OCI-LY1 (cell line): Measurements from ENCODE around the gene TXNDC2.

Experiments used
- H2AFZ ChIP-seq: fragments of 200-600 bp; sonication (generic), shearing (Covaris generic); 2 replicates; pipeline ENCODE4 v1.6.0; 2014; ENCODE audit warnings: antibody characterized with exemption, mild to moderate bottlenecking, low read length
- H3F3A ChIP-seq: fragments of 200-600 bp; sonication (generic), shearing (Covaris generic); 2 replicates; pipeline ENCODE4 v1.6.0; 2014; ENCODE audit warnings: mild to moderate bottlenecking, antibody characterized with exemption, low read length, moderate library complexity; ENCODE audit not compliant: insufficient read depth
- H3K27ac ChIP-seq: fragments of 200-600 bp; sonication (generic); 2 replicates; pipeline ENCODE4 v1.5.1; 2014; ENCODE audit warnings: low read length, mixed run types, mild to moderate bottlenecking, low read depth; ENCODE audit not compliant: poor library complexity, severe bottlenecking
- H3K27me3 ChIP-seq: fragments of 200-600 bp; sonication (generic); 2 replicates; pipeline ENCODE4 v1.6.0; 2014; ENCODE audit warnings: antibody characterized with exemption, mild to moderate bottlenecking, low read length, moderate library complexity; ENCODE audit not compliant: insufficient read depth
- H3K36me3 ChIP-seq: fragments of 200-600 bp; sonication (generic); 2 replicates; pipeline ENCODE4 v1.6.1; 2014; ENCODE audit warnings: mild to moderate bottlenecking, antibody characterized with exemption, low read length, moderate library complexity, mixed read lengths; ENCODE audit not compliant: insufficient read depth
- H3K4me1 ChIP-seq: fragments of 200-600 bp; sonication (generic); 2 replicates; pipeline ENCODE4 v1.5.1; 2014; ENCODE audit warnings: mild to moderate bottlenecking, low read length, moderate library complexity; ENCODE audit not compliant: insufficient read depth, severe bottlenecking
- H3K4me2 ChIP-seq: fragments of 200-600 bp; sonication (generic), shearing (Covaris generic); 2 replicates; pipeline ENCODE4 v1.6.1; 2014; ENCODE audit warnings: low read length
- H3K4me3 ChIP-seq: fragments of 200-600 bp; sonication (generic); 2 replicates; pipeline ENCODE4 v1.5.1; 2014; ENCODE audit warnings: low read length, low read depth, mild to moderate bottlenecking, mixed read lengths; ENCODE audit not compliant: poor library complexity, severe bottlenecking
- H3K79me2 ChIP-seq: fragments of 200-600 bp; shearing (Covaris generic); 2 replicates; pipeline ENCODE4 v1.6.1; 2016; ENCODE audit warnings: mixed run types, low read length, mixed read lengths; ENCODE audit not compliant: insufficient read depth
- H3K9ac ChIP-seq: fragments of 200-600 bp; sonication (generic), shearing (Covaris generic); 2 replicates; pipeline ENCODE4 v1.6.1; 2014; ENCODE audit warnings: mild to moderate bottlenecking, low read length, mixed read lengths
- H3K9me2 ChIP-seq: fragments of 200-600 bp; sonication (generic), shearing (Covaris generic); 2 replicates; pipeline ENCODE4 v1.6.1; 2014; ENCODE audit warnings: low read depth, mild to moderate bottlenecking, low read length, mixed read lengths
- H3K9me3 ChIP-seq: fragments of 200-600 bp; shearing (Covaris generic); 2 replicates; pipeline ENCODE4 v1.6.1; 2014; ENCODE audit warnings: low read length, mixed read lengths
- H4K20me1 ChIP-seq: fragments of 200-600 bp; sonication (generic), shearing (Covaris generic); 2 replicates; pipeline ENCODE4 v1.6.0; 2016; ENCODE audit warnings: mild to moderate bottlenecking, low read length; ENCODE audit not compliant: insufficient read depth
- CTCF ChIP-seq: fragments of 200-600 bp; sonication (generic), shearing (Covaris generic); IDR thresholded peaks from 2 replicates; pipeline ENCODE4 v1.5.1; 2017; ENCODE audit warnings: mild to moderate bottlenecking, antibody characterized with exemption, low read length, moderate library complexity, mixed read lengths
- EZH2 ChIP-seq: fragments of 200-600 bp; sonication (generic), shearing (Covaris generic); IDR thresholded peaks from 2 replicates; pipeline ENCODE4 v1.8.0; 2017; ENCODE audit warnings: borderline replicate concordance, mixed run types, mild to moderate bottlenecking, antibody characterized with exemption, low read length, moderate library complexity, mixed read lengths

Gene TXNDC2

GRCh38 chr18:9902832-9903231 lies 17.1 kb downstream of the TXNDC2 start:
- no peaks in the 10 kb centered on the region for H3F3A ChIP-seq
- H3K36me3 ChIP-seq, result no peaks in the 10 kb centered on the region
- no peak overlapping the region for H3K4me2 ChIP-seq
- H3K27ac ChIP-seq, result no peak overlapping the region
- no peak for TF ChIP-seq EZH2
- TF ChIP-seq CTCF, result no peak
- H3K9me3 ChIP-seq, result no peaks in the 10 kb centered on the region
- H3K79me2 ChIP-seq, result no peaks in the 10 kb centered on the region
- no peaks in the 10 kb centered on the region for H3K27me3 ChIP-seq
- no peaks in the 10 kb centered on the region for H4K20me1 ChIP-seq
- H2AFZ ChIP-seq, result no peak overlapping the region
- no peak overlapping the region for H3K4me3 ChIP-seq
- H3K9ac ChIP-seq, result no peak overlapping the region
- no peaks in the 10 kb centered on the region for H3K9me2 ChIP-seq
- no peaks in the 10 kb centered on the region for H3K4me1 ChIP-seq

- Histone ChIP-seq H3K36me3 (no peaks in the 10 kb centered on the region), H3K4me3 (no peak overlapping the region), H3K79me2 (no peaks in the 10 kb centered on the region), H2AFZ (no peak overlapping the region), H3K9ac (no peak overlapping the region), H3K27me3 (no peaks in the 10 kb centered on the region), H3F3A (no peaks in the 10 kb centered on the region), H3K9me3 (no peaks in the 10 kb centered on the region), H3K27ac (no peak overlapping the region), H3K4me2 (no peak overlapping the region), H4K20me1 (no peaks in the 10 kb centered on the region), H3K9me2 (no peaks in the 10 kb centered on the region), H3K4me1 (no peaks in the 10 kb centered on the region)
- no peak for TF ChIP-seq CTCF
- TF ChIP-seq EZH2, result no peak
Observed at GRCh38 chr18:9905401-9905922, 19.7 kb downstream of the TXNDC2 start.

- Histone ChIP-seq H3K4me2 (no peak overlapping the region), H4K20me1 (no peaks in the 10 kb centered on the region), H3K9me3 (no peaks in the 10 kb centered on the region), H3K27me3 (no peaks in the 10 kb centered on the region), H2AFZ (no peak overlapping the region), H3K9me2 (no peaks in the 10 kb centered on the region), H3K4me3 (no peak overlapping the region), H3F3A (no peaks in the 10 kb centered on the region), H3K4me1 (no peaks in the 10 kb centered on the region), H3K79me2 (no peaks in the 10 kb centered on the region), H3K27ac (no peak overlapping the region), H3K36me3 (no peaks in the 10 kb centered on the region), H3K9ac (no peak overlapping the region)
- TF ChIP-seq CTCF (no peak), EZH2 (no peak)
Observed at GRCh38 chr18:9906481-9906880, 20.7 kb downstream of the TXNDC2 start.
